GM20000 (cell line): ENCODE data around the gene CPA5.

ENCODE experiments used
- DNase-seq: peaks from one replicate; pipeline ENCODE4 v3.0.0; 2012; ENCODE audit warnings: low spot score
- TF ChIP-seq, protein P1 (sequence below): IDR thresholded peaks from 2 replicates; pipeline ENCODE4 v1.5.1; 2012; ENCODE audit warnings: mild to moderate bottlenecking, control low read depth; ENCODE audit errors: extremely low read depth, missing control alignments

CPA5 gene

DNA sequence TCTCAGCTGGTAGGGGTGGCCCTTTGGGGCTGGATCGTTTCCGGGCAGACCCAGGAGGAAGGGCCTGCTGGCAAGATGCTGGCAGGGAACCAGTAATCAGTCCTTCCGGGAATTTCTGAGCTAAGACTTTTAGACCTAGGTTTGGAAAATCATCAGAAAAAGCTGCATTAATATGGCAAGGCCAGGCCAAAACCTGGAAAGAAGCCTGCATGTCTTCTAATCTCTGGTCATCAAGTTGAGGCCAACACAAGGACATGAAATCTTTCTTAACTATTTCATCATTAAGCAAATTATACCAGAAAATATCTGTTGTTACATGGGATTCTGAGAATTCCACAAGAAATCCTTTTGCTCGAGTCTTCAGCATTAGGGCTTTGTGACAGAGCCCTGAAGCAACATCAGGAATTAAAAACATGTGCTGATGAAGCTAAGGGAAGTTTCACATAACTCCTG lies 55.5 kb downstream of the CPA5 start:
- DNase-seq = no peak
- TF ChIP-seq, protein P1, sequence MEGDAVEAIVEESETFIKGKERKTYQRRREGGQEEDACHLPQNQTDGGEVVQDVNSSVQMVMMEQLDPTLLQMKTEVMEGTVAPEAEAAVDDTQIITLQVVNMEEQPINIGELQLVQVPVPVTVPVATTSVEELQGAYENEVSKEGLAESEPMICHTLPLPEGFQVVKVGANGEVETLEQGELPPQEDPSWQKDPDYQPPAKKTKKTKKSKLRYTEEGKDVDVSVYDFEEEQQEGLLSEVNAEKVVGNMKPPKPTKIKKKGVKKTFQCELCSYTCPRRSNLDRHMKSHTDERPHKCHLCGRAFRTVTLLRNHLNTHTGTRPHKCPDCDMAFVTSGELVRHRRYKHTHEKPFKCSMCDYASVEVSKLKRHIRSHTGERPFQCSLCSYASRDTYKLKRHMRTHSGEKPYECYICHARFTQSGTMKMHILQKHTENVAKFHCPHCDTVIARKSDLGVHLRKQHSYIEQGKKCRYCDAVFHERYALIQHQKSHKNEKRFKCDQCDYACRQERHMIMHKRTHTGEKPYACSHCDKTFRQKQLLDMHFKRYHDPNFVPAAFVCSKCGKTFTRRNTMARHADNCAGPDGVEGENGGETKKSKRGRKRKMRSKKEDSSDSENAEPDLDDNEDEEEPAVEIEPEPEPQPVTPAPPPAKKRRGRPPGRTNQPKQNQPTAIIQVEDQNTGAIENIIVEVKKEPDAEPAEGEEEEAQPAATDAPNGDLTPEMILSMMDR = no peak

DNA sequence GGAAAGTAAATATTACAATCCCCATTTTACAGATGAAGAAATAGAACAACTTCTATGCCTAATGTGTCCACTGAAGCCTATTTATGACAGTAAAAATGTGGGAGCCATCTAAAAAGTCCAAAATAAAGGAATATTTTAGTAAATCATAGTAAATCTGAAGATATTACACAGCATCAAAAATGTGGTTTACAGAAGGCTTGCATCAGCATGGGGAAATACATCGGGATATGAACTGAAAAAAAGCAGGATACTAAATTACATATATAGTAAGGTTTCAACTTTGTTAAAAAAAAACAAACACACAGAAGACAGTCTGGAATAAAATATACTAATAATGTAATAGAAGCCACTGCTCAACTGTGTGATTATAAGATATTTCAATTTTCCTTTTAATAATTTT lies 56.5 kb downstream of the CPA5 start:
- TF ChIP-seq, protein P1 = no peak
- no peak for DNase-seq

DNA sequence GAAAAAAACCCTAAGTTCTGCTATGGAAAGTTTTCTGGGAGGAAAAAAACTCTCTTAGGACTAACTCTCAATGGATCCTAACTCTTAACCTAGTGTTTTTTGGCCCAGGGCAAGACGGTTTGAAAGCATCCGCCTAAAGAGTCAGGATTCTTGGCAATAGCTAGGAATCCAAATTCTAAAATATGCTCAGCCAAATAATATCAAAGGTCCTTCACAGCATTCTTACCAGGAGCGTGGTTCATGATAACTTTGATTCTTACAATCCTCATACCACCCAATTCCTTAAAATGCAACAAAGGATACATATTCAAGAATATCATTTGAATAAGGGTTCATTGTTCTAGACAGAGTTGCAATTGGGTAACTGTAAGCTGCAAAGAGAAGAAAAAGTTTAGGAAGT lies 57.0 kb downstream of the CPA5 start:
- TF ChIP-seq, protein P1 = no peak

GRCh38 chr7:130405003-130405402 lies 60.4 kb downstream of the CPA5 start:
- no peak for DNase-seq
- TF ChIP-seq, protein P1 = no peak

More for the DNA sequence above, 57.0 kb downstream of the CPA5 start:
- no peak for DNase-seq

- DNase-seq = no peak
- TF ChIP-seq, protein P1 = no peak
Measured at GRCh38 chr7:130409067-130409711, 64.6 kb downstream of the CPA5 start.

DNA sequence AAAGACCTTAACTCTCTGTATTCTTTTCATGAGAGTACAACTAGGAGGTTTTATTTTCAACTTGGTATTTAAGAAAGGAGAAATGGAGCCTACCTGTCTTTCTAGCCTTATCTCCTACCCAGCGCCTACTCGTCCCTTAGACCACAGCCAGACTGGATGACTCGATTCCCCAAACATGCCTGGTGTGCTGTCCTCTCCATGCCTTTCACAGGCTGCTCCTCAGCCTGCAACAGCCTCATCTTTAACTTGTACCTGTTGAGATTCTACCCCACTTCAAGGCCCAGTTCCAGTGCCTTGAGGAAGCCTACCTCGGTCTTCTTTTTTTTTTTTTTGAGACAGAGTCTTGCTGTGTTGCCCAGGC lies 65.1 kb downstream of the CPA5 start:
- DNase-seq = no peak
- TF ChIP-seq, protein P1 = no peak

DNA sequence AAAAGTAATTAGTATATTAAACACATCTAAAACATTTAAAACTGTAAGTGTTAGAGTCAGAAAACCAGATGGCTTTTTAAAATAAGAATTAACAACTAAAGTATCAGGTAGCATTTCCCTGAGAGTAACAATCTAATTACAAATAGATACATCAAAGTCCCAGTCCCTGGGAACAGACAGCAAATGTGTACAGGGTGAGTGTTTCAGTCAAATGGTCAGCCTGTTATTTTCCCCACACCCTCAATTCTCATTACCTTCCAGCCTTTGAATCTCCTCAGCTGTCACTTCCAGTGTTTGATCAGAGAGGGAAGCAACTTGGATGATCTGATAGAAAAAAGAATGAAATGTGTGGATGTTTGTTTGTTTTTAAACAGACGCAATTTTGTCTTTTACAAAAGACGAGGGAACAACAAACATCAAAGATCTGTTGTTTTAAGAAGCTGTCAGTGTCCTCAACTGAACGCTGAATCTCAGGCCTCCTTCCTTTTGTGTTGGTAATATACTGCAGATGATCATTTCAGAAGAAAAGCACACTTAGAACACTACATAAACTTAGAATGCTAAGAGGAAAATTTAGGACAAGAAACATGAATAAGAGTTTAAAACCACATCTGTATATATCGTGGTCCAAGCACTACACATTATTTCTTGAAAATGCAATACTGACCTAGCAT lies 66.4 kb downstream of the CPA5 start:
- TF ChIP-seq, protein P1 = no peak

More for the DNA sequence above, 66.4 kb downstream of the CPA5 start:
- no peak for DNase-seq
